Cardiac muscle cell (in vitro differentiated cells and primary cell): ENCODE data around the gene CYP3A7. TPM values are rescaled to one million over a fixed set of nuclear protein-coding genes. Genes with fewer than 3 reads are reported as not detected.
"Not testable (repeated sequence)": the region's sequence is repeated elsewhere in the genome, so short reads cannot be mapped to it uniquely, and the experiment has no call there.

Experiments used
- DNase-seq, 2 donors: peaks; one replicate each; pipeline versions ENCODE4 v3.0.0 to v3.0.0-alpha.2; 2010 to 2017; ENCODE audit warnings: low read depth in 1 of 2, low spot score in 1 of 2
- H3K27ac ChIP-seq: fragments of 200-600 bp; sonication (generic); 2 replicates; pipeline ENCODE4 v1.5.1; 2016
- H3K27me3 ChIP-seq: fragments of 200-600 bp; sonication (generic); 2 replicates; pipeline ENCODE4 v1.6.0; 2016; ENCODE audit warnings: control low read depth
- H3K36me3 ChIP-seq: fragments of 200-600 bp; sonication (generic); 2 replicates; pipeline ENCODE4 v1.5.1; 2016; ENCODE audit warnings: control low read depth
- H3K4me1 ChIP-seq: fragments of 200-600 bp; sonication (generic); 2 replicates; pipeline ENCODE4 v1.8.1; 2017; ENCODE audit warnings: low read depth, mild to moderate bottlenecking, mixed run types
- H3K4me3 ChIP-seq: fragments of 200-600 bp; sonication (generic); 2 replicates; pipeline ENCODE4 v1.5.1; 2016; ENCODE audit warnings: mild to moderate bottlenecking
- H3K9me3 ChIP-seq: fragments of 200-600 bp; sonication (generic); 2 replicates; pipeline ENCODE4 v1.5.1; 2017; ENCODE audit warnings: low read depth, mild to moderate bottlenecking, control low read depth
- polyA plus RNA-seq: library from polyadenylated mRNA; unstranded; fragments of >200 nt; fragmentation: Nextera tagmentation; extraction: Ambion mirVana; gene quantifications from 2 replicates; pipeline ENCODE4 v1.2.1, GENCODE V29; 2016
- total RNA-seq: library from RNA; depleted of rRNA; stranded (reverse); fragments of >200 nt; gene quantifications from 2 replicates; pipeline ENCODE4 v1.2.3, GENCODE V29; 2016
- TF ChIP-seq, protein P1 (sequence below): IDR thresholded peaks from 2 replicates; pipeline ENCODE4 v1.5.1; 2012; ENCODE audit warnings: low read depth, mild to moderate bottlenecking, low read length

CYP3A7 gene
- total and polyA plus RNA-seq, 2 experiments from 2014 or later, result 0.51 TPM; not detected in 1

DNA sequence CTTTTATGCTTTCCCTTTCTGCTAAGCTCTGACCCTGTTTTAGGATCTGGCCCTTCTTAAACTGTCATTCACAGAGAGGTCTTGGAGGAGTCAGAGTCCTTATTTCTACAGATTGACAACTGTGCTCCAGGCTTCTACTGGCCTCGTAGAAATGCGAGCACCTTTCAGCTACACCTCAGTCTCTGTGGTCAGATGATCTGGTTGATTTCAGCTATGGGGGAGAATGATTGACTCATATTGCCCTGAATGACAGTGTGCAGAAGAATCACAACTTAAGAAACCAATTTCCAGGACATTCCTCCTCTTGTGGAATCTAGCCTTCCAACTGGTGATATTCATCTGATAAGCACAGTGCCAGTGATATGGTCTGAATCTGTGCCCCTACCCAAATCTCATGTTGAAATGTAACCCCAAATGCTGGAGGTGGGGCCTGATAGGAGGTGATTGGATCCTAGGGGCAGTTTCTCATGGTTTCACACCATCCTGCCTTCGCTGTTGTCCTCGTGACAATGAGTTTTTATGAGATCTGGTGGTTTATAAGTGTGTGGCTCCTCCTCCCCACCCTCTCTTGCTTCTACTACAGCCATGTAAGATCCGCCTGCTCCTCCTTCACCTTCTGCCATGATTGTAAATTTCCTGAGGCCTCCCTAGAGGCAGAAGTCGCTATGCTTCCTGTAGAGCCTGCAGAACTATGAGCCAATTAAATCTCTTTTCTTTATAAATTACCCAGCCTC lies 14.0 kb upstream of the CYP3A7 start:
- Histone ChIP-seq H3K27me3 (no peaks in the 10 kb centered on the region), H3K36me3 (no peaks in the 10 kb centered on the region), H3K9me3 (no peaks in the 10 kb centered on the region), H3K27ac (no peak overlapping the region), H3K4me3 (no peak overlapping the region), H3K4me1 (peaks cover 14% of the 10 kb centered on the region)
- TF ChIP-seq, protein P1, sequence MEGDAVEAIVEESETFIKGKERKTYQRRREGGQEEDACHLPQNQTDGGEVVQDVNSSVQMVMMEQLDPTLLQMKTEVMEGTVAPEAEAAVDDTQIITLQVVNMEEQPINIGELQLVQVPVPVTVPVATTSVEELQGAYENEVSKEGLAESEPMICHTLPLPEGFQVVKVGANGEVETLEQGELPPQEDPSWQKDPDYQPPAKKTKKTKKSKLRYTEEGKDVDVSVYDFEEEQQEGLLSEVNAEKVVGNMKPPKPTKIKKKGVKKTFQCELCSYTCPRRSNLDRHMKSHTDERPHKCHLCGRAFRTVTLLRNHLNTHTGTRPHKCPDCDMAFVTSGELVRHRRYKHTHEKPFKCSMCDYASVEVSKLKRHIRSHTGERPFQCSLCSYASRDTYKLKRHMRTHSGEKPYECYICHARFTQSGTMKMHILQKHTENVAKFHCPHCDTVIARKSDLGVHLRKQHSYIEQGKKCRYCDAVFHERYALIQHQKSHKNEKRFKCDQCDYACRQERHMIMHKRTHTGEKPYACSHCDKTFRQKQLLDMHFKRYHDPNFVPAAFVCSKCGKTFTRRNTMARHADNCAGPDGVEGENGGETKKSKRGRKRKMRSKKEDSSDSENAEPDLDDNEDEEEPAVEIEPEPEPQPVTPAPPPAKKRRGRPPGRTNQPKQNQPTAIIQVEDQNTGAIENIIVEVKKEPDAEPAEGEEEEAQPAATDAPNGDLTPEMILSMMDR, result no peak
- no peak for DNase-seq

DNA sequence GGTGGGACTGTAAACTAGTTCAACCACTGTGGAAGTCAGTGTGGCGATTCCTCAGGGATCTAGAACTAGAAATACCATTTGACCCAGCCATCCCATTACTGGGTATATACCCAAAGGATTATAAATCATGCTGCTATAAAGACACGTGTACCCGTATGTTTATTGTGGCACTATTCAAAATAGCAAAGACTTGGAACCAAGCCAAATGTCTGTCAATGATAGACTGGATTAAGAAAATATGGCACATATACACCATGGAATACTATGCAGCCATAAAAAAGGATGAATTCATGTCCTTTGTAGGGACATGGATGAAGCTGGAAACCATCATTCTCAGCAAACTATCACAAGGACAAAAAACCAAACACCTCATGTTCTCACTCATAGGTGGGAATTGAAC lies 11.9 kb upstream of the CYP3A7 start:
- H3K4me3 ChIP-seq, H3K36me3 ChIP-seq, H3K9me3 ChIP-seq, H3K27ac ChIP-seq, DNase-seq, H3K27me3 ChIP-seq: not testable (repeated sequence)
- H3K4me1 ChIP-seq, result peaks cover 14% of the 10 kb centered on the region

DNA sequence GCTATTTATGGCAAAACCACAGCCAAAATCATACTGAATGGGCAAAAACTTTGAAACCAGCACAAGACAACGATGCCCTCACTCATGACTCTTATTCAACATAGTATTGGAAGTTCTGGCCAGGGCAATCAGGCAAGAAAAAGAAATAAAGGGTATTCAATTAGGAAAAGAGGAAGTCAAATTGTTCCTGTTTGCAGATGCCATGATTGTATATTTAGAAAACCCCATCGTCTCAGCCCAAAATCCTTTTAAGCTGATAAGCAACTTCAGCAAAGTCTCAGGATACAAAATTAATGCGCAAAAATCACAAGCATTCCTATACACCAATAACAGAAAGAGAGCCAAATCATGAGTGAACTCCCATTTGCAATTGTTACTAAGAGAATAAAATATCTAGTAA lies 10.4 kb upstream of the CYP3A7 start:
- H3K9me3 ChIP-seq, H3K27ac ChIP-seq, H3K36me3 ChIP-seq, H3K4me1 ChIP-seq, H3K27me3 ChIP-seq, DNase-seq, H3K4me3 ChIP-seq: not testable (repeated sequence)

DNA sequence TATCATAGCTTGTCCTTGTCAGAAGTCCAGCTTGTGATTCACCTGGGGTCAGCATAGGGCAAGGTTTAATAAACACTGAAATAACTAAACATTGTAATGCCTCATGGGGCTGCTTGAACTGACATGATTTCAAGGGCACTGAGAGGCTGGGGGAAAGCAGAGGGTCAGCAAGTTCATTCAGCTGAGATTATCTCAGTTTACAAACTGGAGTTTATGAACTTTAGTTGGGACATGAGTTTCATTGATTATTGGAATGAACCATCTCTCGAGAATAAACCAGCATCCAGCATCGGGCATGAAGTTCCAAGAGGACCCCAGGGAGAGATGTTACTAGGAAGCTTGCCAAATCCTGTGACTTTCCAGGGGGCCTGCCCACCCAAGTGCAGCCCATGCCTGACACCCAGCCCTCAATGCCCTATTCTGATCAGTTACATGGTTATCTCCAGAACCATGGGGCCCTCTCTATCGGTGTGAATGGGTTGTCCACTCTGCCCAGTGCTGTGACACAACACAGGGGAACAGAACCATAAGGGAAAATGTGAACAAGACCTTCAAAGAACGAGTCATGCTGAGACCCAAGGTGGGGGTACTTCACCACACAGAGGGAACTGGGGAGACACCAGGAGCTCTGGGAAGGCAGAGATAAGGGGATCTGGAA lies 7.9 kb upstream of the CYP3A7 start:
- H3K27me3 ChIP-seq, result no peaks in the 10 kb centered on the region
- no peak overlapping the region for H3K4me3 ChIP-seq
- no peaks in the 10 kb centered on the region for H3K4me1 ChIP-seq
- no peaks in the 10 kb centered on the region for H3K36me3 ChIP-seq
- DNase-seq, result no peak
- H3K27ac ChIP-seq, result no peak overlapping the region
- H3K9me3 ChIP-seq, result no peaks in the 10 kb centered on the region
- TF ChIP-seq, protein P1, result no peak

DNA sequence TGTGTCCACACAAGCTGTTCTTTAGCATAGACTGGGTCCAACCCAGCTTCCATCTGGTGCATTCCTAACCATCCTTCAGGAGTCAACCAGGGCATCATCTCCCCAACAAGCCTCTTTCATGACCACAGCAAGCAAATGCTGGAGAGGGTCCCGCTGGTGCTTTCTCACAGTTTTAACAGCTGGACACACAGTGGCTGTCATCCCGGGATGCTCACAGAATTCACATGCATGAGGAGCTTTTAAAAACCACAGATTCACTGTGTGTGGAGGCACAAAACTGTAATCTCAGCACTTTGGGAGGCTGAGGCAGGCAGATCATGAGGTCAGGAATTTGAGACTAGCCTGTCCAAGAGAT lies 6.4 kb upstream of the CYP3A7 start:
- no peak overlapping the region for H3K4me3 ChIP-seq
- DNase-seq, result no peak
- H3K4me1 ChIP-seq, result no peaks in the 10 kb centered on the region
- H3K27me3 ChIP-seq, result no peaks in the 10 kb centered on the region
- H3K27ac ChIP-seq, result no peak overlapping the region
- H3K36me3 ChIP-seq, result no peaks in the 10 kb centered on the region
- H3K9me3 ChIP-seq, result no peaks in the 10 kb centered on the region
- TF ChIP-seq, protein P1, result no peak

DNA sequence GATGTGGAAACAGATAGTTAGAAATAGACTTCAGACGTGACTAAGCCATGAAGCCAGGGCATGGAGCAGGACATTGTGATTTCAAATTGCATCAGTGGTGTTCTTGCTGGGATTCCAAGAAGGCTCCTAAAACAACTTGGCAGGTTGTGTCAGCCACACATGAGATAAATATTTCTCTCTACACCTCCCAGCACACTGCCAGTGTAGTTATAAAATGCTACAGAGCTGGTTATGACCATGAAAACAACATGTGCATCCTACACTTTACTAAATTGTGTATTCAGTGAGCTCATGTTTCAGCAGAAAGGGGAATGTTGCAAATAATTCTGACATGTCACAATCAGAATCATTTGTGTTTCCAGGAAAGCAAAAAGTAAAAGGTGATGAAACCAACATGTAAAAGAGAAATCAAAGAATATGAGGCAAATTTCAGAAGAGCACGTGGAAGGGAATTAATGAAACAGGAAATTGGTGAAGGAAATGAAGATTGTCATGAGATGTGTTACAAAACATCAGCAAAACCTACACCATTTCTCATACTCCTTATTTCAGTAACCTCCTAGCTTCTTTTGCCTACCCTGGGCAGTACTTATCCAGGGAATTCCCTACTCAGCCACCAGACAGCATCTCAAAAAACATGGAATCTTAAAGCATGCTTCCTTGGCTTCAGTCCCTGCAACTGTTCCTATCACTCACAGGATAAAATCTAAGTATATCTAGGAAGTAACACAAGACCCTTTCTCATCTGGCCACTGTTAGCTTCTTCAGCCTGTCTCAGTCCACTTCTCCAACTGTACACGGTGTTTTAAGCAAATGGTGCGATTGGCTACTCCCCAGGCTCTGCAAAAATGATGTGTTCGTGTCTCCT lies 5.8 kb upstream of the CYP3A7 start:
- Histone ChIP-seq H3K27ac (no peak overlapping the region), H3K9me3 (no peaks in the 10 kb centered on the region), H3K4me3 (no peak overlapping the region), H3K36me3 (no peaks in the 10 kb centered on the region), H3K27me3 (no peaks in the 10 kb centered on the region), H3K4me1 (no peaks in the 10 kb centered on the region)
- TF ChIP-seq, protein P1, result no peak
- peak in 1 of 2 donors; percentile 41 for DNase-seq
